ENCODE results near the gene AHRR. TPM values are rescaled to one million over a fixed set of nuclear protein-coding genes. Genes with fewer than 3 reads are reported as not detected.
A peak's percentile ranks its signal among the peaks of the same experiment; 100 is the strongest.

AHRR gene
- total and polyA plus RNA-seq, 10 of the 15 experiments (the other 5 are each of a cell fraction or from before 2014, with no cell fraction given) = 0.90 to 35.2 (median 19.2) TPM

DNA sequence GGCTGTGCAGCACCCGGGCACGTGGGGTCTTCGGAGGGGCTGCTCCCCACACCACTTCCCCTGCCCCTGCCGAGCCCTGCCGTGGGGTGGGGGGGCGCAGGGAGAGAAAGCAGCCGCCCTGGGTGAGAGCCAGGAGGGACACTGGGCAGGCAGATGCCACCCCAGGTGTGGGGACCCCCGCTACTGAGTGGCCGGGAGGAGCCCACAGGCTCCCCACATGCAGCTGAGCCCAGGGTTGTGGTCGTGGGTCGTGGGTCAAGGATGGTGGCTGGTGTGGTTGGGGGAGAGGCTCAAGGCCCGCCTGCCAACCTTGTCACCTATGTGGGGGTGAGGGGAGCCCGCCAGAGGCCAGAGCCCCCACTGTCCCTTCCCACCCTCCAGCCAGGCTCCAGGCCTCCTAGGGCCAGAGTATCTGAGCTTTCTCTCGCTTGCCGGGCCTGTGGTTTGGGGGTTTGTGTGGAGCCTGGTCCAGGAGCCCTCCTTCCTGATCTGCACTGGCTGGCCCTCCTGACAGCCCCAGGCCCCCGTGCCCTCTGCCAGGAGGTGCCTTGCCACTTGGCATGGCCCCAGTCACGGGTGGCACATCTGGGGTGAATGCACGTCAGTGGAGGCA is 157.0 kb downstream of the AHRR start:
- Histone ChIP-seq H3K27ac (ENCODE audit: control insufficient read depth, insufficient read depth) (no peak overlapping the region), H3K27me3 (replicated peaks in 1 of 2; ENCODE audit: control insufficient read depth in 2 of 2, insufficient read depth in 2 of 2, low read length in 1 of 2) (no peaks in the 10 kb centered on the region), H3K9me3 (replicated peaks; ENCODE audit: control insufficient read depth, insufficient read depth, low read length) (no peaks in the 10 kb centered on the region), H4K20me1 (ENCODE audit: control insufficient read depth, insufficient read depth) (no peaks in the 10 kb centered on the region), H3K4me1 (ENCODE audit: control insufficient read depth, insufficient read depth, low read length) (no peaks in the 10 kb centered on the region), H3K79me2 (ENCODE audit: control insufficient read depth, insufficient read depth, low read length) (no peaks in the 10 kb centered on the region; the same call in 1 of the 2 replicates), H3K9ac (ENCODE audit: control insufficient read depth, insufficient read depth, low read length) (no peak overlapping the region), H3K4me3 (no peak overlapping the region), H2AFZ (ENCODE audit: control insufficient read depth, low read depth, low read length) (no peak overlapping the region), H3K36me3 (ENCODE audit: control insufficient read depth in 2 of 2, insufficient read depth in 2 of 2, low read length in 1 of 2) (no peaks in the 10 kb centered on the region), H3K4me2 (ENCODE audit: control insufficient read depth, insufficient read depth) (no peak overlapping the region)
- intact Hi-C loops (cut with micrococcal nuclease; ENCODE audit: unreplicated experiment) (loop anchor here (10.0 kb wide), 1 partner anchor 136 kb away; the partner anchor contains the start of gene CEP72), in situ Hi-C loops (cut with MboI) (no loop called here)
- no peak for ATAC-seq
- DNase-seq (ENCODE audit: low read depth, low spot score) = no peak
- POLR2A ChIA-PET = no interaction called here
- CTCF ChIA-PET = no interaction called here
- 37% methylated on average over 18 of the region's 18 CpGs for WGBS (ENCODE audit: insufficient coverage, insufficient replicate concordance, low lambda C conversion rate, missing lambda C conversion rate)
- RAD21 ChIA-PET (ENCODE audit: unreplicated experiment) = no interaction called here
- SMC1A ChIA-PET (ENCODE audit: uncharacterized antibody, unreplicated experiment) = no interaction called here
- BruUV-seq (replicated peaks) = no TSS peak
- TF ChIP-seq POLR2A (IDR thresholded peaks at IDR 0.05; ENCODE audit: low read depth, low read length) (0 out of 2 replicates have a peak, but pooled peaks have one; percentile 20), SREBF1 (IDR thresholded peaks at IDR 0.05; ENCODE audit: low read length) (no peak)
- no peak for FAIRE-seq

DNA sequence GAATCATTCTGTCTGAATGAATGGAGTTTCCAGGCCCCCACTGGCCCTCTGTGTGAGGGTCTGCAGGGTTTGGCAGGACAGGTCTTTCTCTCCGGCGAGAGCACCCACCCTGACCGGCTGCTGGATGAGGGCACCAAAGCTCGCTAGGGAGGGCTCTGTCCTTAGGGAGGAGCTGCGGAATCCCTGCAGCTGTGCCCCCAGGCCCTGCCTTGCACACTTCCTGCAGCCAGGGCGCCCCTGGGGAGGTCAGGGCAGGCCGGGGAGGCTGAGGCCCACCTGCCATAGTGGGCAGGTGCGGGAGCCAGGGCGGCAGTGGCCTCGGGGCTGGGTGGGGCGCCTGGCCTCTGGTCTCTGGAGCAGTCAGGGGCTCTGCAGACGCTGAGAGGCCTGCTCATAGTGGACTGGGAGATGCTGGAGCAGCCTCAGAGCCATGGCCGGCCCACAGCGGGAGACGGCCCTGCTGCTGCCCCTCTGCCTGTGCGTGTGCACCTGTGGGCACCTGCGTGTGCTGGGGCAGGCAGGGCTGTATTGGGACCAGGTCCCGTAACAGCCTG is 157.5 kb downstream of the AHRR start:
- ChIA-PET RAD21 (ENCODE audit: unreplicated experiment) (no interaction called here), CTCF (no interaction called here), POLR2A (no interaction called here), SMC1A (ENCODE audit: uncharacterized antibody, unreplicated experiment) (no interaction called here)
- Histone ChIP-seq H3K4me3 (no peak overlapping the region), H2AFZ (ENCODE audit: control insufficient read depth, low read depth, low read length) (no peak overlapping the region), H3K4me2 (ENCODE audit: control insufficient read depth, insufficient read depth) (no peak overlapping the region), H3K79me2 (ENCODE audit: control insufficient read depth, insufficient read depth, low read length) (no peaks in the 10 kb centered on the region), H3K36me3 (ENCODE audit: control insufficient read depth in 2 of 2, insufficient read depth in 2 of 2, low read length in 1 of 2) (no peaks in the 10 kb centered on the region), H3K27me3 (replicated peaks in 1 of 2; ENCODE audit: control insufficient read depth in 2 of 2, insufficient read depth in 2 of 2, low read length in 1 of 2) (no peaks in the 10 kb centered on the region), H3K9ac (ENCODE audit: control insufficient read depth, insufficient read depth, low read length) (no peak overlapping the region), H3K27ac (ENCODE audit: control insufficient read depth, insufficient read depth) (no peak overlapping the region), H3K4me1 (ENCODE audit: control insufficient read depth, insufficient read depth, low read length) (no peaks in the 10 kb centered on the region), H3K9me3 (replicated peaks; ENCODE audit: control insufficient read depth, insufficient read depth, low read length) (no peaks in the 10 kb centered on the region), H4K20me1 (ENCODE audit: control insufficient read depth, insufficient read depth) (no peaks in the 10 kb centered on the region)
- 45% methylated on average over 18 of the region's 18 CpGs for WGBS (ENCODE audit: insufficient coverage, insufficient replicate concordance, low lambda C conversion rate, missing lambda C conversion rate)
- ATAC-seq = no peak; the same call in 2 of the 3 replicates
- BruUV-seq (replicated peaks) = no TSS peak
- in situ Hi-C loops (cut with MboI) = no loop called here
- FAIRE-seq = no peak
- intact Hi-C loops (cut with micrococcal nuclease; ENCODE audit: unreplicated experiment) = loop anchor here (10.0 kb wide), 1 partner anchor 136 kb away; the partner anchor contains the start of gene CEP72
- no peak for DNase-seq (ENCODE audit: low read depth, low spot score)
- no peak for TF ChIP-seq SREBF2 (IDR thresholded peaks at IDR 0.05; ENCODE audit: low read length)
- no peak for TF ChIP-seq ZNF384 (IDR thresholded peaks at IDR 0.05; ENCODE audit: borderline replicate concordance, low read depth, low read length)
- TF ChIP-seq MEF2A (IDR thresholded peaks at IDR 0.05; ENCODE audit: insufficient read depth, low read depth, low read length) = no peak
- no peak for TF ChIP-seq ETV6 (conservative IDR thresholded peaks at IDR 0.05 in 1 of 2, IDR thresholded peaks at IDR 0.05 in 1 of 2; ENCODE audit: borderline replicate concordance in 1 of 2, low read depth in 1 of 2)
- TF ChIP-seq IKZF1 (conservative IDR thresholded peaks at IDR 0.05) = no peak
- TF ChIP-seq ZZZ3 (IDR thresholded peaks at IDR 0.05; ENCODE audit: control insufficient read depth, insufficient read length, low read depth) = no peak
- no peak for TF ChIP-seq RUNX3 (IDR thresholded peaks at IDR 0.05; ENCODE audit: low read length)
- TF ChIP-seq NFXL1 (IDR thresholded peaks at IDR 0.05; ENCODE audit: borderline replicate concordance) = no peak

Measured in GM12878 (cell line).